ENCODE data around the gene COL13A1. TPM values are rescaled to one million over a fixed set of nuclear protein-coding genes. Genes with fewer than 3 reads are reported as not detected.

Gene COL13A1
- total RNA-seq, 1 experiment from 2014 or later: 5.9 TPM

DNA sequence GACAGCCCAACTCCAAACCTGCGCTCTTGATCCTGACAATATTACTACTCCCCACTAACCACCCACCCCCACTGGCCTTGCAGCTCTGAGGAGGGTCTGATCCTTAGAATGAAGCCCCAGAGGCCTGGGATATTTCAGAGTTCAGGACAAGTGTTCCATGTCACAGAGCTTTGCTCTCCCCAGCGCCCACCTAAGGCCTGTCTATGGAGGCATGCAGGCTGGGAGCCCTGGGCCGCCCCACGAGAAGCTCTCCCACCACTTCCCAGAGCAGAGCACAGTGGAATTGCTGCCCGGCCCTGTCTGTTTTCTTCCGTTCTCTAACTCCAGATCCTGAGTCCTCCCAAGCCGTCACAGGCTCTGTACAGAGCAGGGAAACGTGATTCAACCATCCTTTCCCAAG lies 74.6 kb downstream of the COL13A1 start:
- intact Hi-C loops (cut with micrococcal nuclease): no loop called here
- no peaks in the 10 kb centered on the region for H3K79me2 ChIP-seq (ENCODE audit: insufficient read depth, low read length)
- no peaks in the 10 kb centered on the region for H3K9me3 ChIP-seq (ENCODE audit: control insufficient read depth in 1 of 2, insufficient read depth in 1 of 2, low read depth in 1 of 2, low read length in 2 of 2)
- no peak overlapping the region for H3K4me2 ChIP-seq (ENCODE audit: low read length)
- H3K27ac ChIP-seq (ENCODE audit: low read depth, low read length): no peak overlapping the region
- ATAC-seq (no peak), DNase-seq (ENCODE audit: low read depth, low spot score) (no peak)
- ChIA-PET RAD21 (ENCODE audit: low non-redundant PET in 1 of 2, low total read pairs in 2 of 2, uncharacterized antibody in 2 of 2, unreplicated experiment in 2 of 2) (no interaction called here), POLR2A (no interaction called here), CTCF (no interaction called here)
- no TSS peak for BruUV-seq (replicated peaks)
- peaks cover 0 to 9% of the 10 kb centered on the region in 2 experiments; a peak in 2 of 4 replicates for H3K4me1 ChIP-seq (ENCODE audit: control insufficient read depth in 1 of 2, insufficient read depth in 2 of 2, low read length in 2 of 2)
- H4K20me1 ChIP-seq (ENCODE audit: insufficient read depth): no peaks in the 10 kb centered on the region
- no peaks in the 10 kb centered on the region for H3K27me3 ChIP-seq (ENCODE audit: insufficient read depth, low read length)
- no peaks in the 10 kb centered on the region for H3K9me2 ChIP-seq (ENCODE audit: insufficient read depth)
- H3K36me3 ChIP-seq (ENCODE audit: control insufficient read depth in 1 of 2, insufficient read depth in 2 of 2, low read length in 2 of 2): no peaks in the 10 kb centered on the region
- no peak overlapping the region for H2AFZ ChIP-seq (ENCODE audit: low read depth, low read length, poor library complexity, severe bottlenecking)
- TF ChIP-seq POLR2AphosphoS5 (IDR thresholded peaks at IDR 0.05; ENCODE audit: low read depth, low read length) (no peak), ZFX (IDR thresholded peaks at IDR 0.05) (no peak), ELF1 (IDR thresholded peaks at IDR 0.05; ENCODE audit: borderline replicate concordance, low read depth) (no peak), EZH2 (IDR thresholded peaks at IDR 0.05) (no peak)
- H3K4me3 ChIP-seq (replicated peaks in 1 of 2; ENCODE audit: low read depth in 1 of 2, low read length in 2 of 2): no peak overlapping the region
- H3K9ac ChIP-seq (ENCODE audit: low read length): no peak overlapping the region

DNA sequence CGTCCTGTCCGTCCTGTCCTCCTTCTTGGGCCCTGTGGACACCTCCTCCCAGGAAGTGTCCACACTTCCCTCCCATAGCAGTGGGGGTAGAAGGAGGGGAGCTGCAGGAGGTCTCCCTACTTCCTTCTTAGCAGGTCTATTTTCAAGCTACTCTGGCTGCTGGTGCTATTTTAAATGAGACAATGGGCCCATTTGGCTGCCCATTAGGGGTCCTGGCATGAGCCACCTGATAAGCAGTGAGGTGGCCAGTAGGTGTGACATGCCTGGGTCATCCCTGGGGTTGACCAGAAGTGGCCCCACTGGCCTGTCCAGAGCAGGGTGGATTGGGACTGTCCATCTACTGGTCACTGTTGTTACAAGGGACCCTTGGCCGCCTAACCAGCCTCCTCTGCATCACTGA lies 75.2 kb downstream of the COL13A1 start:
- ChIA-PET CTCF (interaction anchor here (1.0 kb wide), 1 partner anchor 81 kb away, joined by 4 read pairs; no protein-coding TSS in a partner anchor), POLR2A (no interaction called here), RAD21 (ENCODE audit: low non-redundant PET in 1 of 2, low total read pairs in 2 of 2, uncharacterized antibody in 2 of 2, unreplicated experiment in 2 of 2) (no interaction called here)
- ATAC-seq (no peak), DNase-seq (ENCODE audit: low read depth, low spot score) (no peak)
- Histone ChIP-seq H3K27me3 (ENCODE audit: insufficient read depth, low read length) (no peaks in the 10 kb centered on the region), H3K4me1 (ENCODE audit: control insufficient read depth in 1 of 2, insufficient read depth in 2 of 2, low read length in 2 of 2) (peaks cover 0 to 9% of the 10 kb centered on the region in 2 experiments; a peak in 2 of 4 replicates), H3K79me2 (ENCODE audit: insufficient read depth, low read length) (no peaks in the 10 kb centered on the region), H3K4me2 (ENCODE audit: low read length) (no peak overlapping the region), H3K4me3 (replicated peaks in 1 of 2; ENCODE audit: low read depth in 1 of 2, low read length in 2 of 2) (no peak overlapping the region), H3K9me2 (ENCODE audit: insufficient read depth) (no peaks in the 10 kb centered on the region), H3K36me3 (ENCODE audit: control insufficient read depth in 1 of 2, insufficient read depth in 2 of 2, low read length in 2 of 2) (no peaks in the 10 kb centered on the region), H4K20me1 (ENCODE audit: insufficient read depth) (no peaks in the 10 kb centered on the region), H3K9ac (ENCODE audit: low read length) (no peak overlapping the region), H2AFZ (ENCODE audit: low read depth, low read length, poor library complexity, severe bottlenecking) (no peak overlapping the region), H3K27ac (ENCODE audit: low read depth, low read length) (no peak overlapping the region), H3K9me3 (ENCODE audit: control insufficient read depth in 1 of 2, insufficient read depth in 1 of 2, low read depth in 1 of 2, low read length in 2 of 2) (no peaks in the 10 kb centered on the region)
- intact Hi-C loops (cut with micrococcal nuclease): no loop called here
- BruUV-seq (replicated peaks): no TSS peak
- TF ChIP-seq YY1 (IDR thresholded peaks at IDR 0.05; ENCODE audit: extremely low read depth, insufficient replicate concordance, low read depth, low read length) (no peak), SIN3A (IDR thresholded peaks at IDR 0.05; ENCODE audit: low read depth) (no peak), EZH2phosphoT487 (IDR thresholded peaks at IDR 0.05; ENCODE audit: borderline replicate concordance) (no peak), ZNF274 (IDR thresholded peaks at IDR 0.05; ENCODE audit: low read depth, low read length) (no peak), CEBPB (IDR thresholded peaks at IDR 0.05; ENCODE audit: low read depth) (no peak), CBX3 (IDR thresholded peaks at IDR 0.05; ENCODE audit: low read depth) (no peak)
- TF ChIP-seq, protein P1, sequence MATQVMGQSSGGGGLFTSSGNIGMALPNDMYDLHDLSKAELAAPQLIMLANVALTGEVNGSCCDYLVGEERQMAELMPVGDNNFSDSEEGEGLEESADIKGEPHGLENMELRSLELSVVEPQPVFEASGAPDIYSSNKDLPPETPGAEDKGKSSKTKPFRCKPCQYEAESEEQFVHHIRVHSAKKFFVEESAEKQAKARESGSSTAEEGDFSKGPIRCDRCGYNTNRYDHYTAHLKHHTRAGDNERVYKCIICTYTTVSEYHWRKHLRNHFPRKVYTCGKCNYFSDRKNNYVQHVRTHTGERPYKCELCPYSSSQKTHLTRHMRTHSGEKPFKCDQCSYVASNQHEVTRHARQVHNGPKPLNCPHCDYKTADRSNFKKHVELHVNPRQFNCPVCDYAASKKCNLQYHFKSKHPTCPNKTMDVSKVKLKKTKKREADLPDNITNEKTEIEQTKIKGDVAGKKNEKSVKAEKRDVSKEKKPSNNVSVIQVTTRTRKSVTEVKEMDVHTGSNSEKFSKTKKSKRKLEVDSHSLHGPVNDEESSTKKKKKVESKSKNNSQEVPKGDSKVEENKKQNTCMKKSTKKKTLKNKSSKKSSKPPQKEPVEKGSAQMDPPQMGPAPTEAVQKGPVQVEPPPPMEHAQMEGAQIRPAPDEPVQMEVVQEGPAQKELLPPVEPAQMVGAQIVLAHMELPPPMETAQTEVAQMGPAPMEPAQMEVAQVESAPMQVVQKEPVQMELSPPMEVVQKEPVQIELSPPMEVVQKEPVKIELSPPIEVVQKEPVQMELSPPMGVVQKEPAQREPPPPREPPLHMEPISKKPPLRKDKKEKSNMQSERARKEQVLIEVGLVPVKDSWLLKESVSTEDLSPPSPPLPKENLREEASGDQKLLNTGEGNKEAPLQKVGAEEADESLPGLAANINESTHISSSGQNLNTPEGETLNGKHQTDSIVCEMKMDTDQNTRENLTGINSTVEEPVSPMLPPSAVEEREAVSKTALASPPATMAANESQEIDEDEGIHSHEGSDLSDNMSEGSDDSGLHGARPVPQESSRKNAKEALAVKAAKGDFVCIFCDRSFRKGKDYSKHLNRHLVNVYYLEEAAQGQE (IDR thresholded peaks at IDR 0.05; ENCODE audit: low read depth): no peak
- TF ChIP-seq, protein P2, sequence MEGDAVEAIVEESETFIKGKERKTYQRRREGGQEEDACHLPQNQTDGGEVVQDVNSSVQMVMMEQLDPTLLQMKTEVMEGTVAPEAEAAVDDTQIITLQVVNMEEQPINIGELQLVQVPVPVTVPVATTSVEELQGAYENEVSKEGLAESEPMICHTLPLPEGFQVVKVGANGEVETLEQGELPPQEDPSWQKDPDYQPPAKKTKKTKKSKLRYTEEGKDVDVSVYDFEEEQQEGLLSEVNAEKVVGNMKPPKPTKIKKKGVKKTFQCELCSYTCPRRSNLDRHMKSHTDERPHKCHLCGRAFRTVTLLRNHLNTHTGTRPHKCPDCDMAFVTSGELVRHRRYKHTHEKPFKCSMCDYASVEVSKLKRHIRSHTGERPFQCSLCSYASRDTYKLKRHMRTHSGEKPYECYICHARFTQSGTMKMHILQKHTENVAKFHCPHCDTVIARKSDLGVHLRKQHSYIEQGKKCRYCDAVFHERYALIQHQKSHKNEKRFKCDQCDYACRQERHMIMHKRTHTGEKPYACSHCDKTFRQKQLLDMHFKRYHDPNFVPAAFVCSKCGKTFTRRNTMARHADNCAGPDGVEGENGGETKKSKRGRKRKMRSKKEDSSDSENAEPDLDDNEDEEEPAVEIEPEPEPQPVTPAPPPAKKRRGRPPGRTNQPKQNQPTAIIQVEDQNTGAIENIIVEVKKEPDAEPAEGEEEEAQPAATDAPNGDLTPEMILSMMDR (IDR thresholded peaks at IDR 0.05 in 2 of 3, conservative IDR thresholded peaks at IDR 0.05 in 1 of 3; ENCODE audit: borderline replicate concordance in 1 of 3, insufficient read depth in 1 of 3, low read depth in 2 of 3, low read length in 2 of 3): no peak
- TF ChIP-seq, protein P3, sequence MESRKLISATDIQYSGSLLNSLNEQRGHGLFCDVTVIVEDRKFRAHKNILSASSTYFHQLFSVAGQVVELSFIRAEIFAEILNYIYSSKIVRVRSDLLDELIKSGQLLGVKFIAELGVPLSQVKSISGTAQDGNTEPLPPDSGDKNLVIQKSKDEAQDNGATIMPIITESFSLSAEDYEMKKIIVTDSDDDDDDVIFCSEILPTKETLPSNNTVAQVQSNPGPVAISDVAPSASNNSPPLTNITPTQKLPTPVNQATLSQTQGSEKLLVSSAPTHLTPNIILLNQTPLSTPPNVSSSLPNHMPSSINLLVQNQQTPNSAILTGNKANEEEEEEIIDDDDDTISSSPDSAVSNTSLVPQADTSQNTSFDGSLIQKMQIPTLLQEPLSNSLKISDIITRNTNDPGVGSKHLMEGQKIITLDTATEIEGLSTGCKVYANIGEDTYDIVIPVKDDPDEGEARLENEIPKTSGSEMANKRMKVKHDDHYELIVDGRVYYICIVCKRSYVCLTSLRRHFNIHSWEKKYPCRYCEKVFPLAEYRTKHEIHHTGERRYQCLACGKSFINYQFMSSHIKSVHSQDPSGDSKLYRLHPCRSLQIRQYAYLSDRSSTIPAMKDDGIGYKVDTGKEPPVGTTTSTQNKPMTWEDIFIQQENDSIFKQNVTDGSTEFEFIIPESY (IDR thresholded peaks at IDR 0.05; ENCODE audit: extremely low read depth, insufficient replicate concordance, low read length): no peak
